Right cardiac atrium (tissue), 5 donors: Measurements from ENCODE around the gene CRYBA2. TPM values are rescaled to one million over a fixed set of nuclear protein-coding genes. Genes with fewer than 3 reads are reported as not detected.

Source experiments
- ATAC-seq, 2 donors: fragments of 200-7000 bp; cut with Tn5 transposase; one replicate each; pipeline versions ENCODE4 v1.8.0 to v1.9.1; 2020; ENCODE audit warnings: moderate library complexity in 2 of 2, mild to moderate bottlenecking in 1 of 2
- DNase-seq, 3 donors: peaks; one replicate each; pipeline ENCODE4 v3.0.0-alpha.2; 2020
- H3K27ac ChIP-seq: one replicate; pipeline ENCODE4 v1.5.1; 2013; ENCODE audit warnings: mild to moderate bottlenecking, low read length, control low read depth, moderate library complexity
- H3K27me3 ChIP-seq: one replicate; pipeline ENCODE4 v1.6.1; 2013; ENCODE audit not compliant: control insufficient read depth, insufficient read depth
- H3K4me1 ChIP-seq: one replicate; pipeline ENCODE4 v1.6.1; 2013; ENCODE audit warnings: low read length; ENCODE audit not compliant: control insufficient read depth, insufficient read depth
- H3K4me3 ChIP-seq: one replicate; pipeline ENCODE4 v1.5.1; 2013; ENCODE audit warnings: low read length, control low read depth
- H3K9me3 ChIP-seq: one replicate; pipeline ENCODE4 v1.6.1; 2013; ENCODE audit warnings: low read length; ENCODE audit not compliant: control insufficient read depth
- WGBS: extraction: QIAGEN DNeasy Blood & Tissue Kit; methylation state at CpG from one replicate; pipeline ENCODE4 v1.1.7; 2013; 5-methylcytosine and 5-hydroxymethylcytosine counted together
- intact Hi-C, 4 donors: fragments of 100-400 bp; cut with DNase I; formaldehyde crosslinking; loops; one replicate each; pipeline versions ENCODE4 v1.11.0 to v1.14.0; 2022 to 2023
- polyA plus RNA-seq: library from polyadenylated mRNA; stranded (reverse); fragments of 200-250 nt; gene quantifications from one replicate; pipeline ENCODE4 v1.2.3, GENCODE V29; 2013
- total RNA-seq, 4 donors: library from RNA; stranded (reverse); fragmentation: NEBNext Ultra II Directional; extraction: Animal tissue kit (Norgen Biotek cat#: 25700); gene quantifications; one replicate each; pipeline ENCODE4 v1.2.1, GENCODE V29; 2021
- donor health status: healthy with polysubstance abuse.
- donor health status: DM: no; HTN: yes; CAD: no.
- donor health status: DM: no; HTN: no; CAD: no.
- donor health status: DM: no; HTN: yes; CAD: no; lungs with severe emphysema.
- donor health status: DM: yes; HTN: yes; CAD: no.

CRYBA2 gene
- total and polyA plus RNA-seq, 5 donors: not detected

- Histone ChIP-seq H3K4me1 (no peaks in the 10 kb centered on the region), H3K4me3 (peak overlapping the region; percentile 59), H3K27ac (no peak overlapping the region), H3K9me3 (no peaks in the 10 kb centered on the region), H3K27me3 (no peaks in the 10 kb centered on the region)
- no peak for DNase-seq
- WGBS: 2% methylated on average over 67 of the region's 67 CpGs
- intact Hi-C loops: no loop called here
- ATAC-seq: no peak
These were observed 33.4 kb downstream of the CRYBA2 start for GRCh38 chr2:218959761-218960308.

GRCh38 chr2:218959141-218959731 lies 34.0 kb downstream of the CRYBA2 start, which contains the start of gene CDK5R2:
Gene CDK5R2, plus strand, starts transcription at chr2:218959666. Its CDS starts 155 bp downstream, at chr2:218959821.
- ATAC-seq (peak; percentile 73 to 86), DNase-seq (peak; percentile 72 to 91 (median 88))
- Histone ChIP-seq H3K27me3 (no peaks in the 10 kb centered on the region), H3K4me1 (no peaks in the 10 kb centered on the region), H3K4me3 (peak within 1 kb of the TSS; percentile 59), H3K9me3 (no peaks in the 10 kb centered on the region), H3K27ac (no peak within 1 kb of the TSS)
- intact Hi-C loops: no loop called here
- 1% methylated on average over 37 of the region's 37 CpGs for WGBS

GRCh38 chr2:218958276-218958675 lies 34.9 kb downstream of the CRYBA2 start:
- H3K4me3 ChIP-seq: no peak overlapping the region
- 92% methylated on average over 1 of the region's 1 CpG for WGBS
- DNase-seq: no peak
- no peak overlapping the region for H3K27ac ChIP-seq
- no peak for ATAC-seq
- H3K27me3 ChIP-seq: no peaks in the 10 kb centered on the region
- H3K4me1 ChIP-seq: no peaks in the 10 kb centered on the region
- no peaks in the 10 kb centered on the region for H3K9me3 ChIP-seq
- intact Hi-C loops: no loop called here

- Histone ChIP-seq H3K27me3 (no peaks in the 10 kb centered on the region), H3K9me3 (no peaks in the 10 kb centered on the region), H3K27ac (no peak overlapping the region), H3K4me3 (no peak overlapping the region), H3K4me1 (no peaks in the 10 kb centered on the region)
- ATAC-seq (no peak), DNase-seq (no peak)
- 78% methylated on average over 4 of the region's 4 CpGs for WGBS
- intact Hi-C loops: no loop called here
These were observed 35.6 kb downstream of the CRYBA2 start for GRCh38 chr2:218957671-218958070.

GRCh38 chr2:218956039-218956438 lies 37.2 kb downstream of the CRYBA2 start:
- 44% methylated on average over 1 of the region's 1 CpG for WGBS
- intact Hi-C loops: no loop called here
- Histone ChIP-seq H3K27me3 (no peaks in the 10 kb centered on the region), H3K4me1 (no peaks in the 10 kb centered on the region), H3K9me3 (no peaks in the 10 kb centered on the region), H3K4me3 (no peak overlapping the region), H3K27ac (no peak overlapping the region)
- no peak for ATAC-seq
- DNase-seq: no peak

- no peak for ATAC-seq
- WGBS: 74% methylated on average over 8 of the region's 8 CpGs
These were observed 38.5 kb downstream of the CRYBA2 start for GRCh38 chr2:218954541-218955300.

GRCh38 chr2:218953366-218953954 lies 39.8 kb downstream of the CRYBA2 start:
- DNase-seq: no peak
- Histone ChIP-seq H3K27ac (no peak overlapping the region), H3K4me1 (no peaks in the 10 kb centered on the region), H3K4me3 (no peak overlapping the region), H3K27me3 (no peaks in the 10 kb centered on the region), H3K9me3 (no peaks in the 10 kb centered on the region)
- no peak for ATAC-seq
- intact Hi-C loops: no loop called here
- WGBS: 69% methylated on average over 18 of the region's 18 CpGs

More at GRCh38 chr2:218954541-218955300, 38.5 kb downstream of the CRYBA2 start:
- intact Hi-C loops: no loop called here
- Histone ChIP-seq H3K4me3 (no peak overlapping the region), H3K4me1 (no peaks in the 10 kb centered on the region), H3K27me3 (no peaks in the 10 kb centered on the region), H3K27ac (no peak overlapping the region), H3K9me3 (no peaks in the 10 kb centered on the region)
- no peak for DNase-seq

- intact Hi-C loops: no loop called here
- no peak for ATAC-seq
- Histone ChIP-seq H3K9me3 (no peaks in the 10 kb centered on the region), H3K27me3 (no peaks in the 10 kb centered on the region), H3K4me3 (no peak overlapping the region), H3K27ac (no peak overlapping the region), H3K4me1 (no peaks in the 10 kb centered on the region)
- DNase-seq: no peak
- 95% methylated on average over 7 of the region's 7 CpGs for WGBS
These were observed 41.1 kb downstream of the CRYBA2 start for GRCh38 chr2:218952160-218952559.

GRCh38 chr2:218946621-218947020 lies 46.6 kb downstream of the CRYBA2 start:
- no peak overlapping the region for H3K27ac ChIP-seq
- no peaks in the 10 kb centered on the region for H3K9me3 ChIP-seq
- intact Hi-C loops: no loop called here
- no peak overlapping the region for H3K4me3 ChIP-seq
- WGBS: 74% methylated on average over 1 of the region's 1 CpG
- H3K27me3 ChIP-seq: peaks cover 2% of the 10 kb centered on the region
- no peaks in the 10 kb centered on the region for H3K4me1 ChIP-seq
- ATAC-seq (no peak), DNase-seq (no peak)

GRCh38 chr2:218944759-218945404 lies 48.3 kb downstream of the CRYBA2 start:
- 85% methylated on average over 1 of the region's 1 CpG for WGBS
- H3K9me3 ChIP-seq: no peaks in the 10 kb centered on the region
- intact Hi-C loops: no loop called here
- no peak overlapping the region for H3K4me3 ChIP-seq
- ATAC-seq (no peak), DNase-seq (no peak)
- H3K27me3 ChIP-seq: peaks cover 2% of the 10 kb centered on the region
- no peak overlapping the region for H3K27ac ChIP-seq
- no peaks in the 10 kb centered on the region for H3K4me1 ChIP-seq
